G401.6 (cell line): ENCODE data around the gene THSD7B.

Experiments
- FAIRE-seq: peaks from 2 replicates; lab custom pipeline; 2012; peaks lifted over from hg19 to GRCh38; lab: Jason Lieb, UNC

Gene THSD7B

DNA sequence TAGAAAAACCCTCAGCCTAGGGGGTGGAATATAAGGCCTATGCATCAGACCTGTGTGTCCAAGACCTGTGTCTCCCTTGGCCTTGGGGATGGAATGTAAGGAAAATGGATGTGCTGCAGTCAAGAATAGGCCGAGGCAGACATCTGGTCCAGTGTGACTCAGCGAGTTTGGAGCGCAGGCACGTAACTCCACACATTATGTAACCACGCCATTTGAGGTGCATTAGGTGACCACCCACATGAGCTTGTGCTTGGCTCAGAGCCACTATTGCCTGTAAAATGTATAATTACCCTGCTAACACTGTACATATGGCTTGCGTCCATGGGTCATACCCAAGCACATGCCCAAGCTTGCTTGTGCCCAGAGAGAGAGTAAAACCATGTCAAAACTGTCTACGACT is 618.0 kb downstream of the THSD7B start:
- no peak for FAIRE-seq

GRCh38 chr2:137387044-137387443 is 621.7 kb downstream of the THSD7B start:
- no peak for FAIRE-seq

DNA sequence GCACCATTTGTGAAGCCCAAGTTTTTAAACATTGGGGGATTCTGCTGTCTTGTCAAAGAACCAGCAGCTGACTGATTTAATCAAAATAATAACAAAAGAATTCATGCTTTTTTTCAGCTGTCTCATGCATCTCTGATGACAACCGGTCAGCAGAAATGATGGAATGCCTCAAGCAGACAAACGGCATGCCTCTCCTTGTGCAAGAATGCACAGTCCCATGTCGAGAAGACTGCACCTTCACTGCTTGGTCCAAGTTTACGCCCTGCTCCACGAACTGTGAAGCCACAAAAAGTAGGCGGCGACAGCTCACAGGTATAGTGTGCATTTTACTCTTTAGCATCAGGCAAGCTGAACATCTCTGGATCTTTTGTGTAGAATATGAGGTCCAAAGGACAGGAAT is 640.2 kb downstream of the THSD7B start:
- FAIRE-seq = no peak

DNA sequence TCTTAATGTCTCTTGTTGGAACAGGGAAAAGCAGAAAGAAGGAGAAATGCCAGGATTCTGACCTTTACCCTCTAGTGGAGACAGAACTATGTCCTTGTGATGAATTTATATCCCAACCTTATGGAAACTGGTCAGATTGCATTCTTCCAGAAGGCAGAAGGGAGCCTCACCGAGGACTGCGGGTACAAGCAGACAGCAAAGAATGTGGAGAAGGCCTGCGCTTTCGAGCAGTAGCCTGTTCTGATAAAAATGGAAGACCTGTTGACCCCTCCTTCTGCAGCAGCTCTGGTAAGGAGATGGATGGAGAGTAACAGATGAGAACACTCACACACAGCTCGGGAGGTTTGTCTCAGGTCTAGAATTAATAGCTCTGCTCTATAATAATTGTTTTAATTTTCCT is 646.2 kb downstream of the THSD7B start:
- no peak for FAIRE-seq

GRCh38 chr2:137420744-137421143 is 655.4 kb downstream of the THSD7B start:
- FAIRE-seq = no peak

- no peak for FAIRE-seq
These were observed 669.8 kb downstream of the THSD7B start for GRCh38 chr2:137435162-137435561.

- FAIRE-seq = no peak
These were observed 672.0 kb downstream of the THSD7B start for GRCh38 chr2:137437386-137437785.

DNA sequence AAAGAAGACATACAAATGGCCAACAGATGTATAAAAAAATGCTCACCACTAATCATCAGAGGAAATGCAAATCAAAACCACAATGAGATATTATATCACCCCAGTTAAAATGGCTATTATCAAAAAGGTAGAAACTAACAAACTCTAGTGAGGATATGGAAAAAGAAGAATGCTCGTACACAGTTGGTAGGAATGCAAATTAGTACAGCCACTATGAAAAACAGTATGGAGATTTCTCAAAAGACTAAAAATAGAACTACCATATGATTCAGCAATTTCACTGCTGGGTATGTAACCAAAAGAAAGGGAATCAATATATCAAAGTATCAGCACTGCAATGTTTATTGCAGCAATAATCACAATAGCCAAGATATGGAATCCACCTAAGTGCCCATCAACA is 679.6 kb downstream of the THSD7B start:
- FAIRE-seq = no peak

DNA sequence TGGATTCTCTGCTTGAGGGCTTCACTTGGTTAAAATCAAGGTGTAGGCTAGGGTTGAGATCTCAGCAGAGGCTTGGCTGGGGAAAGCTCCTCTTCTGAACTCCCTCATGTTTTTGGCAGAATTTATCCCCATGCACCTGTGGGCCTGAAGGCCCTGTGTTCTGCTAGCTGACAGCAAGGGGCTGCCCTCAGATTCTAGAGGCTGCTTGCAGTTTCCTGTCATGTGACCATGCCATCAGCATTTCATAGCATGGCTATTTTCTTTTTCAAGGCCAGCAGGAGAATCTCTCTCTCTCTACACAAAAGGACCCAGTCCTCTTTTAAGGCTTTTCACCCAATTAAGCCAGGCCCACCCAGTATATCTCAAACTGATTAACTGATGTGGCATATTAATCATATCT is 684.1 kb downstream of the THSD7B start:
- no peak for FAIRE-seq

- no peak for FAIRE-seq
These were observed 689.5 kb downstream of the THSD7B start for GRCh38 chr2:137454886-137455285.

DNA sequence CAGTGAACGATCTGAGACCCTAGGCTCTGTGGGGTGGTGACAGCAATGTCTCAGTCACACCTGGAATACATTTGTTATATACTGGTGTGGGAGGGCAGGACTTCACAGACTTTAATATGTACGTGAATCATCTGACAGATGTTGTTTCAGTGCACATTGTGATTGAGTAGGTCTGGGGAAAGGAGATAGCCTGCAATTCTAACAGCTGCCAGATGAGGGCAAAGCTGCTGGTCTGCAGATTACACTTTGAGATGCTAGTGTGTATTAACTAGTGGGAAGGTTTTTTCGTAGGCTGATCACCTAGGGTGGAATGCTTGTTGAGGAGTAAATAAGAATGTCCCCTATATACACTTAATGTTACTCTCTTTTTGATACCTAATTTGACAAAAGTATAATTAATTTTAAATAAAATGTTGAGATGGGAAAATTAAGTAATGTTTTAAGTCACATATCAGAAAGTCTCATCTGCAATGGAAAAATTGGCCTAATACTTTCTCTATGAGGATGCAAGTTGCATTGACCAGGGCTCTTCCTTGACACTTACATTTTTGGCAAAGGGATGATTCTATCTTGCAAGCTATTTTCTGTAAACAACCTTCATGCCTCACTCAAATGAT is 702.0 kb downstream of the THSD7B start:
- no peak for FAIRE-seq

DNA sequence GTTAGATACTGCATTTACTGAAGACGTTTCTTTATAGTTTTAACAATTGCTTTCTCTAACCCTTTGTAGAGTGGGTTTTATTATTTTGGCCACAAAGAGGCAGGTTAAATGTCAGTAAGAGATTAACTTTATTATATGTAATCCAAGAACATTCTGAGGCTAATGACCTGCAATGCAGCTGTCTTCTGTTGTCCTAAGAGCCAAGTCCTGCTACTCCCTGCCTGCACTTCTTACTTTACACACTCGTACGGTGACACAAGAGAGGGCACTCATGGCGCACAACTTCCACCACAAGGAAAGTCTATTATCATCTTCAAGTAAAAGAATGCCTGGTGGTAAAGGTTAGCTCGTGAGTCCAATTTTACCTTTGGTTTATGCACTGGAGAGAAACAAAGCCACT is 727.9 kb downstream of the THSD7B start:
- no peak for FAIRE-seq

DNA sequence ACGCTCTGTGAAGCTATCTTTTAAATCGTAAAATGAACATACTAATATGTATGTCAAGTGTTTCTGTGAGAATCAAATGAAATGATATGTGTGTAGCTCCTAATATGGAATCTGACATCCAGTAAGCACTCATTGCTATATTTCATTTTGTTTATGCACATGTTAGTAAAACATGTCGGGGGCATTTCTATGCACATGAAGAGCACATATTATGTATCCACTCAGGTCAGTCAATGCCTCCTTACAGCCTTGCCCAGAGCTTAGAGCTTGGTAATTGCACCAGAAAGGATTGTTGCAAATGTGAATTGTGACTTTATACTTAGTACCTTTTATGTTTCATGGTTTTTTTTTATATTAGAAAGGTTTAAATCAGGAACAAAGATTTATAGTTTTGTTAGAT is 735.3 kb downstream of the THSD7B start:
- no peak for FAIRE-seq

DNA sequence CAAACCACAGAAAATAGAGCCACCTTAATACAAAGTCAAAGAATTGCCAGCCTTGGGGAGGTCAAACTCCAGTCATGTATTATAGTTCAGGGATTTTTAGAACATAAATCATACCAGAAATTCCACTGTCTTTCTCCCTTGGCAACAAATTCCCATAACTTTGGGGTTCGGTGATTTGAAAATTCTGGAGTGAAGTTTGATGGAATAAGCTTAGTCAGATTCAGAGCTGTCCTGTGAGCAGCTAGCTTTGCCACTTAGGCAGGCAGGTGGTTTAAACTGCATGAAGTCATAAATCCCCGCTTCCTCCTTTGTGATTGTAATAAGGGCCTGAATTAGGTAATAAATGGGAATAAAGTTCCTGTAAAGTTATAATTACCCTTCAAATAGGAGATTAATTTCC is 741.9 kb downstream of the THSD7B start:
- FAIRE-seq = no peak

GRCh38 chr2:137508739-137509384 is 743.5 kb downstream of the THSD7B start:
- no peak for FAIRE-seq

GRCh38 chr2:137511526-137511925 is 746.2 kb downstream of the THSD7B start:
- no peak for FAIRE-seq

DNA sequence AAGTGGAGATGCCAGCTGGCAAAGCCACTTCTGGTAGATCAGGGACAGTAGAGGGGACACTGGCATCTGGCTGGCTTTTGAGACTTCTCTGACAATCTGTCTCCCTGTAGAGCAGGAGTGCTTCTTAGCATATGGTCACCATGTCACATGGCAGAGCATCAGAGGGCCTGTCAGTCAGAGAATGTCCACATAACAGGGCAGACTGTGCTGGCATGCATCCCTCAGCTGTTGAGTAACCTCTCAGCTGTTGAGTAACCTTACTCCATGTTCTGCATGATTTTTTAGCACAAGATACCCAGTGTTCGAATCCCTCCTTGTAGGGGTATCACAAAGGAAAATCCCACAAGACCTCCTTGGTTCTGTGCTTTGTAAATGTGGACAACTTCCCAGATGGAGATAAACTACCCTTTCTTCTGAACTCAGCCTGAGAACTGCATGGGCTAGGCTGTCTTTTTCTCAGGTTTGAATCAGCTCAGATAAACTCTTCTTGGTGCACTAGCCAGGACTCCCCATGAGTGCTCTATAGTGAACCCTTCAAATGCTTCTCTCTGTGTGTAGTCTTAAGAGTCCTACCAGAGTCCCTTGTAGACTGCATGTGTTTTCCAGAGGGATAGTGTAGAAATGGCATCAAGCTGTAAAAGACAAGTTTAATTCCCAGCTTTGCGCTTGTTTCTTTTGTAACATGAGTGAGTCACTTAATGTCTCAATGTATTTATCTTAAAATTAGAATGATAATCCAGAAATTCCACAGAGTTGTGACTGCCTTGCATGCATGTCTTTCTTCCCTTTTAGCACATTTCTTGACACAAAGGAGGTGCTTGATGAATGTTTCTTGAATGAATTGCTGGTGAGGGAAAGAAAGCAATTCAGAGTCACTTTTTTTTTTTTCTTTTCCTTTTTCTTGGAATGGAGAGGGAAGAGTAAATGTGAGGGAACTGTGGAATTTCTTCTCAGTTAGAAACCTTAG is 756.6 kb downstream of the THSD7B start:
- FAIRE-seq = no peak

GRCh38 chr2:137522620-137523011 is 757.3 kb downstream of the THSD7B start:
- FAIRE-seq = no peak

DNA sequence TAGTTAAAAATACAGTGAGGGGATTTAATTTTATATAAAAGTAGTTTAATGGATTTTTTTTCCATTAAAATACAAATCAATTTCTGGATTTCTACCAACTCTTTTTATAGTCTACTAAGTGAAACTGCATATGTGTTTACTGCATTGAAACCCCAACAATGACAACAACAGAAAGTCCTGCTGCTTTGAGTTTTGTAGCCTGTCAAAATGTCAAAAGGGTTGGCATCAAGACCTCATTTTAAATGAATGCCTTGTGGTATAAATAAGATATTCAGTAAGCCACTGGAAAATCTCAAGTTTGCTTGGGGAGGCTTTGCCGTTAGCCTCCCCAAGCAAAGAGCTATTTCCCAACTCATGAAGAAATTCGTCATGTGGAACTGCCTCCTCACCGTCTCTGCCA is 758.6 kb downstream of the THSD7B start:
- FAIRE-seq = no peak

- FAIRE-seq = no peak
These were observed 759.8 kb downstream of the THSD7B start for GRCh38 chr2:137525132-137525531.

- FAIRE-seq = no peak
These were observed 760.4 kb downstream of the THSD7B start for GRCh38 chr2:137525641-137526190.

DNA sequence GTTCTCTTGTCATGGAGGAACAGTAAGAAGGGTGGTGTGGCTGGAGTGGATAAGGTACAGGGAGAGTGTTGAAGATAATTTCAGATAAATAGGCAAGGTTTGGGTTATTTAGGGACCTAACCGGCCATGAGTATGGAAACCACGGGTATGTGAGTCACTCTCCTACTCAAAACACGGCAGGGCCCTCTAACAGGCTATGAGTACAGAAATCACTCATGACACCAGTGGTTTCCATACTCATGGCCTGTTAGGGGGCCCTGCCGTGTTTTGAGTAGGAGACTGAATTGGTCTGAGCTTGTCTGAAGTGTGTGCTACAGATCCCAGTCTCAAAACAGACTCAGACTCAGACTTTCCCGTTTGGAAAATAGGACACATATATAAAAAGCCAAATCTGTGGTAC is 770.6 kb downstream of the THSD7B start:
- no peak for FAIRE-seq

DNA sequence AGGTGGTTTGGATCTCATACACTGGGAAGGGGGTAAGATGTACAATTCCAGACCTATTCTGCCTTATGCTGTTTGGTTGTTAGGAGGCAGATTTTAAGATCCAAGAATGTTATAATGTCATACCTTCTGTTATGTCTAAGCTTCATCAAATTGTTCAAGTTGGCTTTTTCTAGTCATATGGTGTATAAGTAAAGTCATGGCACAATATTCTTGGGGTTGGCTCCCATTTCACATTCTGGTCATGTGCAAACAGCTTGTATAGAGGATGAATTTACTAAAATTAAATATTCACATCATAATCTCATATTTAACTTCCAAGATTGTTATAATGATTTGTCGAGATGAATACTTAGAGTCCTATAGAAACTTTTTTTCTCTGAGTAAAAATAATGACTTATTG is 774.0 kb downstream of the THSD7B start:
- FAIRE-seq = no peak
